Fibroblast of the aortic adventitia (primary cell): Measurements from ENCODE around the gene RRN3. TPM values are rescaled to one million over a fixed set of nuclear protein-coding genes. Genes with fewer than 3 reads are reported as not detected.
"Not testable (repeated sequence)": the region's sequence is repeated elsewhere in the genome, so short reads cannot be mapped to it uniquely, and the experiment has no call there.

Experiments
- DNase-seq: peaks from one replicate; pipeline ENCODE4 v3.0.0-alpha.2; 2010; ENCODE audit warnings: low read depth
- H3K4me3 ChIP-seq: 2 replicates; pipeline ENCODE4 v1.5.1; 2011; ENCODE audit warnings: low read depth, mild to moderate bottlenecking, control low read depth, low read length, moderate library complexity
- CTCF ChIP-seq: IDR thresholded peaks from 2 replicates; pipeline ENCODE4 v1.5.1; 2011; ENCODE audit warnings: mild to moderate bottlenecking, low read length, control low read depth, inconsistent platforms; ENCODE audit not compliant: insufficient read depth
- total RNA-seq: library from RNA; depleted of rRNA; stranded (reverse); fragments of >200 nt; gene quantifications from 2 replicates; pipeline ENCODE4 v1.2.3, GENCODE V29; 2012; ENCODE audit warnings: low replicate concordance

The RRN3 gene
- total RNA-seq, 1 donor, result 26.1 TPM

GRCh38 chr16:15071916-15072769, 21.9 kb downstream of the RRN3 start:
- H3K4me3 ChIP-seq, DNase-seq: not testable (repeated sequence)
- peak; percentile 10 for TF ChIP-seq CTCF

- H3K4me3 ChIP-seq, result not testable (repeated sequence)
Measured at GRCh38 chr16:15071013-15071412, 23.1 kb downstream of the RRN3 start.

GRCh38 chr16:15066690-15067089, 27.4 kb downstream of the RRN3 start:
- H3K4me3 ChIP-seq, DNase-seq: not testable (repeated sequence)

More at GRCh38 chr16:15071013-15071412, 23.1 kb downstream of the RRN3 start:
- not testable (repeated sequence) for DNase-seq

GRCh38 chr16:15065961-15066360, 28.1 kb downstream of the RRN3 start:
- not testable (repeated sequence) for H3K4me3 ChIP-seq, DNase-seq

- H3K4me3 ChIP-seq, DNase-seq: not testable (repeated sequence)
Measured at GRCh38 chr16:15062085-15062810, 31.8 kb downstream of the RRN3 start.

GRCh38 chr16:15059324-15059723, 34.7 kb downstream of the RRN3 start:
- no peak for TF ChIP-seq CTCF
- no peak for DNase-seq
- no peak overlapping the region for H3K4me3 ChIP-seq

- no peak overlapping the region for H3K4me3 ChIP-seq
- no peak for TF ChIP-seq CTCF
- no peak for DNase-seq
Measured at GRCh38 chr16:15057681-15058417, 36.2 kb downstream of the RRN3 start.

- DNase-seq, result peak; percentile 37
Measured at GRCh38 chr16:15055141-15056053, 38.7 kb downstream of the RRN3 start.

More at GRCh38 chr16:15055141-15056053, 38.7 kb downstream of the RRN3 start:
- H3K4me3 ChIP-seq, result peak overlapping the region; percentile 89
- TF ChIP-seq CTCF, result peak; percentile 3
